OCI-LY7 (cell line): Measurements from ENCODE around the gene CCDC93. TPM values are rescaled to one million over a fixed set of nuclear protein-coding genes. Genes with fewer than 3 reads are reported as not detected.

Experiments
- BruUV-seq: library from RNA; stranded (reverse); fragments of 400-500 nt; replicated peaks from 2 replicates; lab custom pipeline; 2021; lab: Mats Ljungman, UMichigan
- CTCF ChIA-PET: fragments of 300-600 bp; sonication (Branson Sonifier 250); formaldehyde crosslinking; loops from one replicate; lab custom pipeline; 2022; ENCODE audit warnings: antibody characterized with exemption; ENCODE audit not compliant: unreplicated experiment; lab: Charles Lee
- POLR2A ChIA-PET: fragments of 300-600 bp; sonication (Branson Sonifier 250); formaldehyde crosslinking; loops from one replicate; lab custom pipeline; 2022; ENCODE audit warnings: antibody characterized with exemption; lab: Charles Lee
- DNase-seq: peaks from one replicate; pipeline ENCODE4 v3.0.0-alpha.2; 2015; ENCODE audit warnings: low spot score
- H2AFZ ChIP-seq: fragments of 200-600 bp; sonication (generic), shearing (Covaris generic); 2 replicates; pipeline ENCODE4 v1.6.1; 2014; ENCODE audit warnings: mild to moderate bottlenecking, antibody characterized with exemption, low read length, moderate library complexity
- H3K27ac ChIP-seq: fragments of 200-600 bp; sonication (generic); 2 replicates; pipeline ENCODE4 v1.5.1; 2014; ENCODE audit warnings: mixed run types, low read depth, mild to moderate bottlenecking, moderate library complexity, low read length, inconsistent platforms; ENCODE audit not compliant: poor library complexity, severe bottlenecking
- H3K36me3 ChIP-seq: fragments of 200-600 bp; sonication (generic); 2 replicates; pipeline ENCODE4 v1.6.1; 2014; ENCODE audit warnings: mild to moderate bottlenecking, antibody characterized with exemption, low read length, moderate library complexity, mixed read lengths; ENCODE audit not compliant: insufficient read depth
- H3K4me1 ChIP-seq: fragments of 200-600 bp; sonication (generic); 2 replicates; pipeline ENCODE4 v1.5.1; 2014; ENCODE audit warnings: mild to moderate bottlenecking, low read length; ENCODE audit not compliant: insufficient read depth, poor library complexity, severe bottlenecking
- H3K4me2 ChIP-seq: fragments of 200-600 bp; sonication (generic); 2 replicates; pipeline ENCODE4 v1.6.1; 2014; ENCODE audit warnings: mild to moderate bottlenecking, low read length
- H3K4me3 ChIP-seq: fragments of 200-600 bp; sonication (generic); 2 replicates; pipeline ENCODE4 v1.5.1; 2014; ENCODE audit warnings: mild to moderate bottlenecking, low read depth, low read length; ENCODE audit not compliant: poor library complexity, severe bottlenecking
- H3K79me2 ChIP-seq: fragments of 200-600 bp; sonication (generic); 2 replicates; pipeline ENCODE4 v1.6.1; 2016; ENCODE audit warnings: low read depth, mild to moderate bottlenecking, low read length, moderate library complexity, mixed read lengths; ENCODE audit not compliant: insufficient read depth
- H3K9me2 ChIP-seq: fragments of 200-600 bp; sonication (generic); 2 replicates; pipeline ENCODE4 v1.6.1; 2016; ENCODE audit warnings: mild to moderate bottlenecking, low read length, mixed read lengths; ENCODE audit not compliant: insufficient read depth
- H3K9me3 ChIP-seq: fragments of 200-600 bp; sonication (generic); 2 replicates; pipeline ENCODE4 v1.6.1; 2014; ENCODE audit warnings: mild to moderate bottlenecking, mixed run types, low read length, mixed read lengths
- H4K20me1 ChIP-seq: fragments of 200-600 bp; sonication (generic); 2 replicates; pipeline ENCODE4 v1.6.1; 2014; ENCODE audit warnings: mild to moderate bottlenecking, antibody characterized with exemption, low read length, moderate library complexity, mixed read lengths; ENCODE audit not compliant: insufficient read depth
- CTCF ChIP-seq: fragments of 200-600 bp; sonication (generic); conservative IDR thresholded peaks from 2 replicates; pipeline ENCODE4 v1.5.1; 2014; ENCODE audit warnings: mild to moderate bottlenecking, antibody characterized with exemption, low read length, moderate library complexity, mixed read lengths
- EZH2phosphoT487 ChIP-seq: fragments of 200-600 bp; sonication (generic); IDR thresholded peaks from 2 replicates; pipeline ENCODE4 v1.6.1; 2018; ENCODE audit warnings: low read depth, borderline replicate concordance, mild to moderate bottlenecking, mixed run types, antibody characterized with exemption, low read length, moderate library complexity, mixed read lengths
- intact Hi-C: fragments of 100-400 bp; cut with micrococcal nuclease; formaldehyde crosslinking; loops from one replicate; pipeline ENCODE4 v1.10.0; 2022; ENCODE audit not compliant: unreplicated experiment
- total RNA-seq, 2 experiments: library from RNA; depleted of rRNA in 1 of 2; stranded (reverse); fragments of >200 nt in 1 of 2; shearing (Covaris generic) in 1 of 2; gene quantifications; 2 replicates each; pipeline ENCODE4 v1.2.3, GENCODE V29; 2014 to 2022

CCDC93 gene
- total RNA-seq, 2 experiments from 2014 or later, result 25.6 to 53.8 TPM

- DNase-seq, result no peak
- Histone ChIP-seq H3K4me2 (no peak overlapping the region), H3K9me3 (no peaks in the 10 kb centered on the region), H3K36me3 (no peaks in the 10 kb centered on the region), H4K20me1 (no peaks in the 10 kb centered on the region), H2AFZ (no peak overlapping the region), H3K4me3 (no peak overlapping the region), H3K79me2 (no peaks in the 10 kb centered on the region), H3K9me2 (no peaks in the 10 kb centered on the region), H3K27ac (no peak overlapping the region), H3K4me1 (peaks cover 40% of the 10 kb centered on the region)
- no peak for TF ChIP-seq CTCF
- TF ChIP-seq EZH2phosphoT487, result no peak
- BruUV-seq, result no TSS peak
- POLR2A ChIA-PET, result interaction anchor here (0.6 to 5.4 kb wide), 4 partner anchors 10 to 508 kb away, joined by 3 to 72 read pairs (median 4); no protein-coding TSS in a partner anchor
- intact Hi-C loops, result no loop called here
- CTCF ChIA-PET, result interaction anchor here (5.6 kb wide), 1 partner anchor 14 kb away, joined by 56 read pairs; no protein-coding TSS in a partner anchor
Measured at GRCh38 chr2:118062048-118062447, 48.2 kb upstream of the CCDC93 start.

- H3K4me2 ChIP-seq, result no peak overlapping the region
- intact Hi-C loops, result loop anchor here (1.0 to 2.0 kb wide), 3 partner anchors 15 to 247 kb away; partner anchors contain the start of gene DDX18
- no TSS peak for BruUV-seq
- TF ChIP-seq EZH2phosphoT487 (no peak), CTCF (peak; percentile 92)
- H3K9me2 ChIP-seq, result no peaks in the 10 kb centered on the region
- peak overlapping the region; percentile 24; the same call in 1 of the 2 replicates for H2AFZ ChIP-seq
- H3K9me3 ChIP-seq, result no peaks in the 10 kb centered on the region
- H3K79me2 ChIP-seq, result no peaks in the 10 kb centered on the region
- peaks cover 47% of the 10 kb centered on the region for H3K4me1 ChIP-seq
- no peaks in the 10 kb centered on the region for H3K36me3 ChIP-seq
- no peaks in the 10 kb centered on the region for H4K20me1 ChIP-seq
- no peak overlapping the region for H3K27ac ChIP-seq
- ChIA-PET POLR2A (interaction anchor here (0.6 to 5.4 kb wide), 7 partner anchors 10 to 507 kb away, joined by 3 to 72 read pairs (median 4); partner anchors contain the start of gene CCDC93), CTCF (interaction anchor here (0.7 to 5.6 kb wide), 3 partner anchors 10 to 29 kb away, joined by 5 to 56 read pairs (median 11); no protein-coding TSS in a partner anchor)
- peak; percentile 78 for DNase-seq
- H3K4me3 ChIP-seq, result no peak overlapping the region
Measured at GRCh38 chr2:118061135-118061955, 47.5 kb upstream of the CCDC93 start.
